GM21526 (cell line): ENCODE data around the gene GRB10.

Experiments used
- ATAC-seq: cut with Tn5 transposase; IDR thresholded peaks from one replicate; pipeline ENCODE4 v1.9.1; 2021; ENCODE audit warnings: moderate library complexity; ENCODE audit not compliant: unreplicated experiment, low FRiP score

GRB10 gene

GRCh38 chr7:50782375-50783208, at the start of gene GRB10:
Gene GRB10 (minus strand): TSS chr7:50782896. CDS start chr7:50732322, 50,574 bp downstream.
- no peak for ATAC-seq

DNA sequence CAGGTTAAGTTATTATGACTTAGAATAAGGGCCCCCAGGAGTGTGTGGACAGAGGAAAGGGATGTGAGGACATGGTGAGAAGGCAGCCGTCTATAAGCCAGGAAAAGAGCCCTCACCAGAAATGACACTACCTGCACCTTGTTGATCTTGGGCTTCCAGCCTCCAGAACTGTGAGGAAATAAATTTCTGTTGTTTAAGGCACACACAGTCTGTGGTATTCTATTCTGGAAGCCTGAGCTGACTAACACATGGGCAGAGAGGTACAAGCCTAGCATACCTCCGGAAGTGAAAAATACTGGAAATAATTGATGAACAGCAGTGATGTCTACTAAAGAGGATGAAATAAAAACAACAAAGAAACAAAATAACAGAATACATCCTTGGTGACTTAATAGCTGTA, 46.1 kb upstream of the GRB10 start:
- no peak for ATAC-seq

DNA sequence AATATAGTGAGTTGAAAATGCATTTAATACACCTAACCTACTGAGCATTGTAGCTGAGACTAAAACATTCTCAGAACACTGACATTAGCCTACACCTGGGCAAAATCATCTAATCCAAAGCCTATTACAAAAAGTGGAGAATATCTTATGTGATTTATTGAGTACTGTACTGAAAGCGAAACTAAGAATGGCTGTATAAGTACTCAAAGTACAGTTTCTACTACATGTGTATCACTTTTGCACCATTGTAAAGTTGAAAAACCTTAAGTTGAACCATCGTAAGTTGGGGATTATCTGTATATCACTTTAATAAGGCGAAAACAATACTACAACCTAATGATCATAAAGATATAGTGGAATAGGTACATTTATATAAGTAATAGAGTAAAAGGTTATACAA, 45.4 kb upstream of the GRB10 start:
- no peak for ATAC-seq

- ATAC-seq: no peak
Observed at GRCh38 chr7:50827281-50827680, 44.6 kb upstream of the GRB10 start.

GRCh38 chr7:50826371-50827172, 43.9 kb upstream of the GRB10 start:
- no peak for ATAC-seq

GRCh38 chr7:50825465-50825864, 42.8 kb upstream of the GRB10 start:
- no peak for ATAC-seq

- ATAC-seq: no peak
Observed at GRCh38 chr7:50824882-50825281, 42.2 kb upstream of the GRB10 start.

DNA sequence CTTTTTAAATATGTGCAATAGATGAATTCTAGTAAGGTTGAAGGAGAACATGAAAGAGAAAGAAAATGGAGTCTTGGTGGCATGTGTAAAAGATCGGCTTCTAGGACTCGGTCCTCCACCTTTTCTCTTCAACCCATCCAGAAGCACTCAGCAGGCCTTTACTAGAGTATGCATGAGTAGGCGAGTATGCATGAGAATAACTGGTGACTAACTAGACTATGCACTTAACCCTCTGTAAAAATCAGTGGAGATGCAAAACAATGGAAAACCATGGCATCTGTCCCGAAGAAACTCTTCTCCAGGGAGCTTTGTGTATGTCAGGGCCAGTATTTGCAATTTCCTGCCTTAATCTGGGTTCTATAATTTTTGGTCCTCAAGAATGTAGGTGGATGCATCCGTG, 40.0 kb upstream of the GRB10 start:
- no peak for ATAC-seq

- no peak for ATAC-seq
Observed at GRCh38 chr7:50822110-50822509, 39.4 kb upstream of the GRB10 start.

DNA sequence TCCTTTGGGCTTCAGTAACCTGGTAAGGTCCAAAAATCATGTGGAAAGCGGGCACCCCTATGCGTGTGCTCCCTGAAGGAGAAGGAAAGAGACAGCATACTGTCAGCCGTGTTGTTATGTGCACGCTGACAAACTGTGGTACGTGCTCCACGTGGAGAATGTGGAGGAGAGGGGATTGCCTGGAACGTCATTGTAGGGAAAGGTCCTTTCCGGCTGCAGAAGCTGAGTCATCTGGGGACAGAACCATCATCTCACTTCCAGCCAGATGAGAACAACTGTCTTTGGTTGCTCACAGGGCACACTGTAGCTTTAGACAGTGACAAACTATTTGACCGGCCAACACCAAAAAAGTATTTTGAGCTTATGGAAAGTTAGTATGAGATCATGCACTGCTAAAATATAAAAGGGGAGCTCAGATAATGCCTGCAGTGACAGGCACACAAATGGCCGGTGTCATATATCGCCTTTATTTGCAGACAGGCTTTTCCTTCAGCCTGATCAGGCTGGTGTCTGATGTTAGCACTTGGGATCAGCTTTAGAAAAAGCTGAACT, 38.8 kb upstream of the GRB10 start:
- ATAC-seq: no peak

DNA sequence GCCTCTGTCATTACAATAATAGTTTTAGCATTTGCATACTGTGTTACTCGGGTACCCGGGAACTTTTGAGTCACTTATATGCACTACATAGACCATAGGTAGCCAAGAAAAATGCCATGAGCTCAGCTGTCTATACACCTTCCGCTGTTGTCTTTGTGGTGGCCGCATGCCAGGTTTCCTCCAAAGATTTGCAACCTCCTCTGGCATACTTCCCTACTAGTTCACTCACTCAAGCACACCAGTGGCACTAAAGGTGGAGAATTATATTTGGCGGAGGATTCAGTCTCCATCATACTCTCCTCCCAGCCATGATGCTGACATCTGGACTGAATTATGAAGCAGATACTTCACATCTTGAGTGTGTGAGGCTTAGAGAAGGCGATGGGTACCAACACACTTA, 35.6 kb upstream of the GRB10 start:
- no peak for ATAC-seq

GRCh38 chr7:50817561-50817960, 34.9 kb upstream of the GRB10 start:
- no peak for ATAC-seq

- ATAC-seq: no peak
Observed at GRCh38 chr7:50815138-50815537, 32.4 kb upstream of the GRB10 start.

DNA sequence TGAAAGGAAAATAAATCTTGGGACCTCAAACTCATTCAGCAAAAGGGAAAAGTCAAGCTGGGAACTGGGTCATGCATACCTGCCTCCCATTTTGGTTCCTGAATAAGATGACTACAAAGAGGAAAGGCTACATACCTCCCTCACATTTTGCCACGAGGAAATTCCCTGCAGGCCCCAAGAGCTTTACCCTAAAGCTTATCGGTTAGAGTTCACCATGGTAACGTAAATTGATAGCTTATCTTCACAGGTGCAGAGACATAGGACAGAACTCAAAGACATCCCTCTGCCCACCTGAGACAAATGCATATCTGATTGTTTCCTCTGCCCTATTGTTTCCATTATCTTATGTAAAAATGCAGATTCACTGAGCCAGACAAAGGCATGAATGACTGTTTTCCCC, 31.5 kb upstream of the GRB10 start:
- no peak for ATAC-seq

GRCh38 chr7:50812841-50813475, 30.3 kb upstream of the GRB10 start:
- no peak for ATAC-seq

DNA sequence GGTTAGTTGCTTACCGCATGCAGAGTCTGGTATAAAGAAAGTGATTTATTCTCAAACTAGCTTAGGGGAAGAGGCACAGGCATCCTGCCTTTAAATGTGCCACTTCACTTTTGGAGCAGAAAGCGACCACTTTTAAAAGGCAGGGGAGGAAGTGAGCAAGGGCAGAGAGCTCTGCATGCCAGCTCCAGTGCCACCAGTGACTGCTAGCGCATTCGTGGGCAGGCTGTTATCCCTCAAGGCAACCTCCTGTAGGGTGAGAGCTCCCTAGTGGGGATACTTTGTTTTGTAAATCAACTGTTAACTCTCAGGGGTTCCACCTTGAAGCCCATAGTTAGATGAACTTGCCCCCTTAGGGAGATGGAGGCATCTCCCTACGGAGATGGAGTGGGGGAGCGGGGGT, 29.4 kb upstream of the GRB10 start:
- ATAC-seq: no peak

GRCh38 chr7:50808282-50808888, 25.7 kb upstream of the GRB10 start:
- no peak for ATAC-seq

GRCh38 chr7:50807026-50807730, 24.5 kb upstream of the GRB10 start:
- ATAC-seq: no peak

GRCh38 chr7:50806143-50806542, 23.4 kb upstream of the GRB10 start:
- no peak for ATAC-seq
